MM.1S (cell line): ENCODE results near the gene SAXO1.

ENCODE experiments used
- EZH2 ChIP-seq: fragments of 300-600 bp; sonication (generic); optimal IDR thresholded peaks from 2 replicates; pipeline ENCODE3; 2017; ENCODE audit warnings: low read depth, mild to moderate bottlenecking, antibody characterized with exemption, low read length, mixed read lengths
- TF ChIP-seq, protein P1 (sequence below): fragments of 300-600 bp; sonication (generic); IDR thresholded peaks from 2 replicates; pipeline ENCODE4 v1.5.1; 2016; ENCODE audit warnings: antibody characterized with exemption, low read length, mixed read lengths

DNA sequence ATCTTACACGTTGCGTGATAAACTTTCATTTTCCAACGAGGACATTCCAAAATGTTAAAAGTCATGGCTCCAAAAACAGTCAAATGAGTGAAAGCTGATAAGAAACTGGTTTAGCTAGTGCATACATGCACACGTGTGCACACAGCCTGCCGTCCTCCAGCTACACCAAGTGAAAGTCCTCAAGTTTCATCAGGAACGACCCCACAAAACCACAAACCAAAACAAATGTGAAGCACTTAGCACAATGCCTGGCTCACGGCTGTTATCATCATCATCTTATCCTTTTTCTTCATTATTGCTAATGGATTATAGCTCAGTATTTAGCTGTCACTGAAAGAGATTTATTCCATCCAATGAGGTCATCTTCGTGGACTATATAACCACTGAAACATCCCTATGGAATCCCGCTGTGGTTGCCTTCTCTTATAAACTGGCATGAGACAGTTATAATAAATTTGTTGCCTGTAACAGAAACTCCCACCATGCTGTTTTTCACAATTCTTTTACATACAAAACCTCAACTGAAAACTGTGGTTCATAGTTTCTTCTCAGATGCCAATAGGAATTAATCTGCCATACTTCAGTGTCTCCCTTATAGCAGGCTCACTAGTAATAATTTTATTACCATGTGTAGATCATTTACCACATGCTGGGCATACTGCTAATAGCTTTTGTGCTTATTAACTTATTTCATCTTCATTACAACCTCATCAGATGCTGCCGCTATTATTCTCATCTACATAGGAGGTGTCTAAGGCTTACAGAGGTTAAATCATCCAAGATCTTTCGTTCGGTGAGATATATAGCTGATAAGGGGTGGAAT, 56.1 kb downstream of the SAXO1 start:
- TF ChIP-seq, protein P1, sequence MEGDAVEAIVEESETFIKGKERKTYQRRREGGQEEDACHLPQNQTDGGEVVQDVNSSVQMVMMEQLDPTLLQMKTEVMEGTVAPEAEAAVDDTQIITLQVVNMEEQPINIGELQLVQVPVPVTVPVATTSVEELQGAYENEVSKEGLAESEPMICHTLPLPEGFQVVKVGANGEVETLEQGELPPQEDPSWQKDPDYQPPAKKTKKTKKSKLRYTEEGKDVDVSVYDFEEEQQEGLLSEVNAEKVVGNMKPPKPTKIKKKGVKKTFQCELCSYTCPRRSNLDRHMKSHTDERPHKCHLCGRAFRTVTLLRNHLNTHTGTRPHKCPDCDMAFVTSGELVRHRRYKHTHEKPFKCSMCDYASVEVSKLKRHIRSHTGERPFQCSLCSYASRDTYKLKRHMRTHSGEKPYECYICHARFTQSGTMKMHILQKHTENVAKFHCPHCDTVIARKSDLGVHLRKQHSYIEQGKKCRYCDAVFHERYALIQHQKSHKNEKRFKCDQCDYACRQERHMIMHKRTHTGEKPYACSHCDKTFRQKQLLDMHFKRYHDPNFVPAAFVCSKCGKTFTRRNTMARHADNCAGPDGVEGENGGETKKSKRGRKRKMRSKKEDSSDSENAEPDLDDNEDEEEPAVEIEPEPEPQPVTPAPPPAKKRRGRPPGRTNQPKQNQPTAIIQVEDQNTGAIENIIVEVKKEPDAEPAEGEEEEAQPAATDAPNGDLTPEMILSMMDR, result no peak
- no peak for TF ChIP-seq EZH2
